ENCODE results near the gene NFATC1.
A peak's percentile ranks its signal among the peaks of the same experiment; 100 is the strongest.

The NFATC1 gene

GRCh38 chr18:79552140-79552631, 156.5 kb downstream of the NFATC1 start:
- H3K36me3 ChIP-seq (replicated peaks in 1 of 2; ENCODE audit: control insufficient read depth in 2 of 2, insufficient read depth in 2 of 2, low read length in 2 of 2): no peaks in the 10 kb centered on the region
- no peak overlapping the region for H2BK12ac ChIP-seq (ENCODE audit: low read length)
- peaks cover 0 to 4% of the 10 kb centered on the region in 2 donors for H3K9me3 ChIP-seq (replicated peaks in 1 of 2; ENCODE audit: control insufficient read depth in 2 of 2, insufficient read depth in 1 of 2, low read depth in 1 of 2, low read length in 2 of 2)
- H2BK15ac ChIP-seq (ENCODE audit: low read length): peak overlapping the region; percentile 15
- H3K23ac ChIP-seq (ENCODE audit: low read depth, low read length, poor library complexity): peak overlapping the region; percentile 31
- no peak overlapping the region for H3K4ac ChIP-seq (ENCODE audit: low read length)
- H3K14ac ChIP-seq (ENCODE audit: low read length): no peak overlapping the region
- H3K4me2 ChIP-seq (ENCODE audit: insufficient read depth, low read length, poor library complexity, severe bottlenecking): no peak overlapping the region
- H2AFZ ChIP-seq (ENCODE audit: low read length): no peak overlapping the region
- H3K79me1 ChIP-seq (ENCODE audit: low read depth, low read length): no peaks in the 10 kb centered on the region
- H4K91ac ChIP-seq (ENCODE audit: low read depth, low read length, poor library complexity): no peak overlapping the region
- H3K9ac ChIP-seq (ENCODE audit: low read depth, low read length, poor library complexity): no peak overlapping the region
- H3K4me1 ChIP-seq (ENCODE audit: control insufficient read depth in 2 of 2, insufficient read depth in 1 of 2, low read depth in 1 of 2, low read length in 2 of 2): peaks cover 0 to 2% of the 10 kb centered on the region in 2 donors
- H3K27me3 ChIP-seq (ENCODE audit: control insufficient read depth in 3 of 3, insufficient read depth in 3 of 3, low read depth in 1 of 3, low read length in 3 of 3): no peaks in the 10 kb centered on the region
- no peak overlapping the region for H3K27ac ChIP-seq (replicated peaks; ENCODE audit: low read length)
- no CpG with 5 or more reads among the region's 20 CpGs for WGBS, 2 donors (ENCODE audit: extremely low coverage in 2 of 2, insufficient read length in 2 of 2, insufficient replicate concordance in 1 of 2)
- no peak overlapping the region for H3K4me3 ChIP-seq (ENCODE audit: low read length in 2 of 2)
- H4K8ac ChIP-seq (ENCODE audit: low read depth, low read length): peak overlapping the region; percentile 43
- H3K18ac ChIP-seq (ENCODE audit: low read length): peak overlapping the region; percentile 48
- H2BK5ac ChIP-seq (ENCODE audit: low read length): peak overlapping the region; percentile 35
- peak overlapping the region; percentile 16 for H2BK120ac ChIP-seq (ENCODE audit: low read depth, low read length)
- peak overlapping the region; percentile 83 for H2AK5ac ChIP-seq (ENCODE audit: low read depth, low read length)
- DNase-seq (ENCODE audit: low spot score): no peak

- H3K4ac ChIP-seq (ENCODE audit: low read length): no peak overlapping the region
- H3K27ac ChIP-seq (replicated peaks; ENCODE audit: low read length): no peak overlapping the region
- H2BK5ac ChIP-seq (ENCODE audit: low read length): peak overlapping the region; percentile 35
- H3K23ac ChIP-seq (ENCODE audit: low read depth, low read length, poor library complexity): no peak overlapping the region
- no peaks in the 10 kb centered on the region for H3K79me1 ChIP-seq (ENCODE audit: low read depth, low read length)
- peak overlapping the region; percentile 83 for H3K18ac ChIP-seq (ENCODE audit: low read length)
- H2AFZ ChIP-seq (ENCODE audit: low read length): no peak overlapping the region
- H2BK12ac ChIP-seq (ENCODE audit: low read length): no peak overlapping the region
- H3K14ac ChIP-seq (ENCODE audit: low read length): no peak overlapping the region
- peak overlapping the region; percentile 83 for H2AK5ac ChIP-seq (ENCODE audit: low read depth, low read length)
- no peaks in the 10 kb centered on the region for H3K4me1 ChIP-seq (ENCODE audit: control insufficient read depth in 2 of 2, insufficient read depth in 1 of 2, low read depth in 1 of 2, low read length in 2 of 2)
- H2BK120ac ChIP-seq (ENCODE audit: low read depth, low read length): peak overlapping the region; percentile 16
- no peaks in the 10 kb centered on the region for H3K36me3 ChIP-seq (replicated peaks in 1 of 2; ENCODE audit: control insufficient read depth in 2 of 2, insufficient read depth in 2 of 2, low read length in 2 of 2)
- no peak overlapping the region for H4K8ac ChIP-seq (ENCODE audit: low read depth, low read length)
- H3K9ac ChIP-seq (ENCODE audit: low read depth, low read length, poor library complexity): no peak overlapping the region
- no peak overlapping the region for H3K4me3 ChIP-seq (ENCODE audit: low read length in 2 of 2)
- no peak for DNase-seq (ENCODE audit: low spot score)
- peak overlapping the region; percentile 15 for H2BK15ac ChIP-seq (ENCODE audit: low read length)
- WGBS, 2 donors (ENCODE audit: extremely low coverage in 2 of 2, insufficient read length in 2 of 2, insufficient replicate concordance in 1 of 2): no CpG with 5 or more reads among the region's 25 CpGs
- H3K9me3 ChIP-seq (replicated peaks in 1 of 2; ENCODE audit: control insufficient read depth in 2 of 2, insufficient read depth in 1 of 2, low read depth in 1 of 2, low read length in 2 of 2): peaks cover 0 to 4% of the 10 kb centered on the region in 2 donors
- no peak overlapping the region for H3K4me2 ChIP-seq (ENCODE audit: insufficient read depth, low read length, poor library complexity, severe bottlenecking)
- H4K91ac ChIP-seq (ENCODE audit: low read depth, low read length, poor library complexity): no peak overlapping the region
- H3K27me3 ChIP-seq (ENCODE audit: control insufficient read depth in 3 of 3, insufficient read depth in 3 of 3, low read depth in 1 of 3, low read length in 3 of 3): no peaks in the 10 kb centered on the region
These were observed 157.0 kb downstream of the NFATC1 start for GRCh38 chr18:79552696-79553095.

GRCh38 chr18:79553154-79553553, 157.4 kb downstream of the NFATC1 start:
- no peak overlapping the region for H4K91ac ChIP-seq (ENCODE audit: low read depth, low read length, poor library complexity)
- no peak overlapping the region for H2BK5ac ChIP-seq (ENCODE audit: low read length)
- H3K18ac ChIP-seq (ENCODE audit: low read length): peak overlapping the region; percentile 83
- H3K9ac ChIP-seq (ENCODE audit: low read depth, low read length, poor library complexity): no peak overlapping the region
- no peak overlapping the region for H2BK120ac ChIP-seq (ENCODE audit: low read depth, low read length)
- no CpG with 5 or more reads among the region's 24 CpGs for WGBS, 2 donors (ENCODE audit: extremely low coverage in 2 of 2, insufficient read length in 2 of 2, insufficient replicate concordance in 1 of 2)
- no peak overlapping the region for H2BK12ac ChIP-seq (ENCODE audit: low read length)
- peak overlapping the region; percentile 79 for H2AK5ac ChIP-seq (ENCODE audit: low read depth, low read length)
- no peak overlapping the region for H3K4me3 ChIP-seq (ENCODE audit: low read length in 2 of 2)
- no peak overlapping the region for H2AFZ ChIP-seq (ENCODE audit: low read length)
- no peaks in the 10 kb centered on the region for H3K36me3 ChIP-seq (replicated peaks in 1 of 2; ENCODE audit: control insufficient read depth in 2 of 2, insufficient read depth in 2 of 2, low read length in 2 of 2)
- no peak for DNase-seq (ENCODE audit: low spot score)
- H3K27me3 ChIP-seq (ENCODE audit: control insufficient read depth in 3 of 3, insufficient read depth in 3 of 3, low read depth in 1 of 3, low read length in 3 of 3): no peaks in the 10 kb centered on the region
- peaks cover 0 to 4% of the 10 kb centered on the region in 2 donors for H3K9me3 ChIP-seq (replicated peaks in 1 of 2; ENCODE audit: control insufficient read depth in 2 of 2, insufficient read depth in 1 of 2, low read depth in 1 of 2, low read length in 2 of 2)
- H3K23ac ChIP-seq (ENCODE audit: low read depth, low read length, poor library complexity): no peak overlapping the region
- no peaks in the 10 kb centered on the region for H3K79me1 ChIP-seq (ENCODE audit: low read depth, low read length)
- no peaks in the 10 kb centered on the region for H3K4me1 ChIP-seq (ENCODE audit: control insufficient read depth in 2 of 2, insufficient read depth in 1 of 2, low read depth in 1 of 2, low read length in 2 of 2)
- no peak overlapping the region for H3K14ac ChIP-seq (ENCODE audit: low read length)
- no peak overlapping the region for H4K8ac ChIP-seq (ENCODE audit: low read depth, low read length)
- no peak overlapping the region for H2BK15ac ChIP-seq (ENCODE audit: low read length)
- H3K4me2 ChIP-seq (ENCODE audit: insufficient read depth, low read length, poor library complexity, severe bottlenecking): no peak overlapping the region
- no peak overlapping the region for H3K4ac ChIP-seq (ENCODE audit: low read length)
- H3K27ac ChIP-seq (replicated peaks; ENCODE audit: low read length): no peak overlapping the region

GRCh38 chr18:79553696-79554095, 158.0 kb downstream of the NFATC1 start:
- Histone ChIP-seq H3K27ac (replicated peaks; ENCODE audit: low read length) (no peak overlapping the region), H3K4me1 (ENCODE audit: control insufficient read depth in 2 of 2, insufficient read depth in 1 of 2, low read depth in 1 of 2, low read length in 2 of 2) (no peaks in the 10 kb centered on the region), H2AK5ac (ENCODE audit: low read depth, low read length) (peak overlapping the region; percentile 79), H3K4ac (ENCODE audit: low read length) (peak overlapping the region; percentile 37), H2BK120ac (ENCODE audit: low read depth, low read length) (peak overlapping the region; percentile 47), H3K9me3 (replicated peaks in 1 of 2; ENCODE audit: control insufficient read depth in 2 of 2, insufficient read depth in 1 of 2, low read depth in 1 of 2, low read length in 2 of 2) (peaks cover 0 to under 1% of the 10 kb centered on the region in 2 donors), H2BK5ac (ENCODE audit: low read length) (peak overlapping the region; percentile 42), H3K23ac (ENCODE audit: low read depth, low read length, poor library complexity) (no peak overlapping the region), H2BK12ac (ENCODE audit: low read length) (no peak overlapping the region), H2BK15ac (ENCODE audit: low read length) (peak overlapping the region; percentile 75), H3K14ac (ENCODE audit: low read length) (peak overlapping the region; percentile 82), H3K4me2 (ENCODE audit: insufficient read depth, low read length, poor library complexity, severe bottlenecking) (no peak overlapping the region), H3K27me3 (ENCODE audit: control insufficient read depth in 3 of 3, insufficient read depth in 3 of 3, low read depth in 1 of 3, low read length in 3 of 3) (no peaks in the 10 kb centered on the region), H3K9ac (ENCODE audit: low read depth, low read length, poor library complexity) (peak overlapping the region; percentile 70), H2AFZ (ENCODE audit: low read length) (no peak overlapping the region), H4K91ac (ENCODE audit: low read depth, low read length, poor library complexity) (no peak overlapping the region), H3K18ac (ENCODE audit: low read length) (peak overlapping the region; percentile 83), H4K8ac (ENCODE audit: low read depth, low read length) (no peak overlapping the region), H3K79me1 (ENCODE audit: low read depth, low read length) (no peaks in the 10 kb centered on the region), H3K36me3 (replicated peaks in 1 of 2; ENCODE audit: control insufficient read depth in 2 of 2, insufficient read depth in 2 of 2, low read length in 2 of 2) (no peaks in the 10 kb centered on the region), H3K4me3 (ENCODE audit: low read length in 2 of 2) (no peak overlapping the region)
- no CpG with 5 or more reads among the region's 25 CpGs for WGBS, 2 donors (ENCODE audit: extremely low coverage in 2 of 2, insufficient read length in 2 of 2, insufficient replicate concordance in 1 of 2)
- DNase-seq (ENCODE audit: low spot score): no peak

Measured in neuronal stem cell (in vitro differentiated cells).